K562 (cell line): ENCODE data around the gene CBLC. TPM values are rescaled to one million over a fixed set of nuclear protein-coding genes. Genes with fewer than 3 reads are reported as not detected.

Experiments
- AFF4 ChIP-seq: sonication (generic); formaldehyde crosslinking; IDR thresholded peaks from 2 replicates; pipeline ENCODE4 v1.8.0; 2023; ENCODE audit warnings: mild to moderate bottlenecking, missing genetic modification reagents
- CHD7 ChIP-seq: fragments of 200-600 bp; sonication (generic); IDR thresholded peaks from one replicate; pipeline ENCODE4 v1.6.1; 2012; ENCODE audit warnings: mild to moderate bottlenecking, low read depth, low read length, inconsistent platforms
- HDAC1 ChIP-seq, 2 experiments: fragments of 450-650 bp; IDR thresholded peaks; 2 replicates each; pipeline ENCODE4 v1.6.1; 2016 to 2017; ENCODE audit warnings: inconsistent platforms in 1 of 2, mild to moderate bottlenecking in 1 of 2, moderate library complexity in 1 of 2
- HLTF ChIP-seq: fragments of 450-650 bp; IDR thresholded peaks from 2 replicates; pipeline ENCODE4 v1.6.1; 2016
- HNRNPK ChIP-seq: fragments of 200-400 bp; formaldehyde crosslinking; IDR thresholded peaks from one replicate; pipeline ENCODE4 v1.6.1; 2018; ENCODE audit warnings: mild to moderate bottlenecking, low read depth, low read length; ENCODE audit not compliant: poor library complexity, severe bottlenecking
- POLR2H ChIP-seq: IDR thresholded peaks from 2 replicates; pipeline ENCODE4 v1.6.1; 2016; ENCODE audit warnings: missing genetic modification characterization, low read depth, mild to moderate bottlenecking, control low read depth, missing compliant biosample characterization, moderate library complexity
- SETDB1 ChIP-seq: IDR thresholded peaks from one replicate; pipeline ENCODE4 v1.6.1; 2012; ENCODE audit warnings: low read length, control low read depth, inconsistent platforms
- TAF7 ChIP-seq: fragments of 450-650 bp; IDR thresholded peaks from 2 replicates; pipeline ENCODE4 v1.6.1; 2016; ENCODE audit warnings: missing genetic modification characterization, missing compliant biosample characterization
- TARDBP ChIP-seq: fragments of 450-650 bp; IDR thresholded peaks from 2 replicates; pipeline ENCODE4 v1.6.1; 2016
- ZNF780A ChIP-seq: fragments of 250-450 bp; sonication (Bioruptor Pico); IDR thresholded peaks from 2 replicates; pipeline ENCODE4 v1.5.0; 2021; ENCODE audit warnings: mild to moderate bottlenecking
- polyA plus RNA-seq, 8 experiments: library from polyadenylated mRNA; depleted of rRNA in 4 of 8; stranded (reverse) in 5 of 8; unstranded in 3 of 8; fragments of >200 nt; fragmentation: Nextera tagmentation in 2 of 8; fragmentation: Illumina TruSeq in 1 of 8; extraction: Ambion mirVana in 2 of 8; extraction: Trizol in 1 of 8; gene quantifications; 2 replicates each; pipeline versions ENCODE4 v1.2.1 to v1.2.3, GENCODE V29; 2011 to 2014; ENCODE audit warnings: inconsistent platforms in 1 of 8, missing spikeins in 1 of 8
- total RNA-seq, 7 experiments: library from RNA; depleted of rRNA in 6 of 7; stranded (reverse); fragments of >200 nt in 6 of 7; fragmentation: Illumina TruSeq in 2 of 7; extraction: Trizol in 2 of 7; gene quantifications; 2 replicates each; pipeline versions ENCODE4 v1.2.1 to v1.2.3, GENCODE V29; 2011 to 2021; ENCODE audit warnings: low replicate concordance in 1 of 7

Gene CBLC
- total and polyA plus RNA-seq, 9 of the 15 experiments (the other 6 are each of a cell fraction or from before 2014, with no cell fraction given) = 0.09 TPM; not detected in 8

DNA sequence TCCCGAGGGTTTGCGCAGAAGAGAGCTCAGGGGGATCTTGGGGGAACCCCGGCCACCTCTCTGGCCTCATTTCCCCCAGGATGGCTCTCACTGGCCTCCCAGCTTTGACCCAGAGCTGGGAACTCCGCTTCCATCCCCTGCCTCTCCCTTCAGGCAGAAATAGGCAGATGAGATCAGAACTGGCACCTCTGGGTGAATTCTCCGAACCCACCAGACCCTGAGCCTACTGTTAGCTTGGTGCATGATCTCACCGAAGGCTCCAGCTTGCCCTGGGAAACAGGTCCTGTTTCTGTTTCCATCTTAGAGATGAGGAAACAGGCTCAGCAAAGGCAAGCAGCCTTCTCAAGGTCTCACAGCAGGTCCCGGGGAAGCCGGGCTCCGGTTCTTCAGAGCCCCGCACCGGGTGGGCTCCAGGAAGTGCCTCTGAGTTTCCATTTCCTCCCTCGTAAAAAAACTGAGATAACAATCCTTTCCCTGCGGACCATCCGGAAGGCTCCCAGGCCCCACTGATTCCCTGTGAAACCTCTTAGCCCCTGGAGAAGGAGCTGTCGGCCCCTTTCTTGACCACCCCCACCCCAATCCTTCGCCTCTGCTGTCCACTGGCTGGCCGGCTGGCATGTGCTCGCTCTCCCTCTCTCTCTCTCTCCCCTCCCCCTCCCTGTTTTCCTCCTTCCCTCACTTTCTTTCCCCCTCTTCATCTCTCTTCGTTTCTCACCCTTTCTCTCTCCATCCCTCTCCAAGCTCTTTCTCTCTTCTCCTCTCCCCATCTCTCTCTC, 70.5 kb downstream of the CBLC start (continued):
- TF ChIP-seq CHD7 = no peak
- TF ChIP-seq HLTF = peak; percentile 82; the same call in 1 of the 2 replicates
- peak in 1 of 2 experiments; percentile 34; a peak in 1 of 4 replicates for TF ChIP-seq HDAC1 (IDR thresholded peaks at IDR 0.05)
- no peak for TF ChIP-seq ZNF780A
- TF ChIP-seq POLR2H (tag) = no peak
- TF ChIP-seq AFF4 (CRISPR knock-in tag) = 0 out of 2 replicates have a peak, but pooled peaks have one; percentile 30
- no peak for TF ChIP-seq HNRNPK
- TF ChIP-seq TARDBP = no peak
- TF ChIP-seq TAF7 (tag) = no peak
- TF ChIP-seq SETDB1 = no peak
